ENCODE measurements around the gene HNRNPUL2. TPM values are rescaled to one million over a fixed set of nuclear protein-coding genes. Genes with fewer than 3 reads are reported as not detected.
"Not testable (repeated sequence)": the region's sequence is repeated elsewhere in the genome, so short reads cannot be mapped to it uniquely, and the experiment has no call there.

HNRNPUL2 gene
- total RNA-seq, 4 donors from 2014 or later, result 4.8 to 14.9 (median 11.8) TPM

DNA sequence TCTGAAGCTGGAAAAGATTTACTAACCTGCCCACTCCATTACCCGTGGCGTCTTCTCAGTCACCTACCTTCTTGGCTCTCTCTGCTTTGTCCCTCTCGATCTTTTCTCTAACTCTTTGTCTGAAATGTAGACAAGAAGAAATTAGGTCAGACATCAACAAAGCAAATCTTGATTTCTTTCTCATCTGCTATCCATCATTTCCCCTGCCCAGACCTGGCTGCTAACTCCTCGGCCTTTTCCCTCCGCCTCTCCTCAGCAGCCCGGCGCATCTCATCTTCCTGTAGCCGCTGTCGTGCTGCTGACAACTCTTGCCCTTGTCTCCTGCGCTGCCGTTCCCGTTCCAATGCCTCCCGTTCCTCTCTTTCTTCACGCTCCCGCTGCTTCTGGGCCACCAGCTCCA lies 49.5 kb downstream of the HNRNPUL2 start:
- DNase-seq, result no peak
- intact Hi-C loops (cut with DNase I; ENCODE audit: low total_unique reads) (loop anchor here (2.0 to 5.0 kb wide), 2 partner anchors 25 to 75 kb away; partner anchors contain the start of genes INTS5 and MTA2), in situ Hi-C loops (cut with MboI; ENCODE audit: low sequenced_read_pairs in 4 of 4) (loop anchor here in 2 of 4 donors (25.0 kb wide), 1 partner anchor 290 kb away; no protein-coding TSS in a partner anchor)
- H3K36me3 ChIP-seq, result peaks cover 0 to 36% of the 10 kb centered on the region in 2 donors
- TF ChIP-seq, protein P1, sequence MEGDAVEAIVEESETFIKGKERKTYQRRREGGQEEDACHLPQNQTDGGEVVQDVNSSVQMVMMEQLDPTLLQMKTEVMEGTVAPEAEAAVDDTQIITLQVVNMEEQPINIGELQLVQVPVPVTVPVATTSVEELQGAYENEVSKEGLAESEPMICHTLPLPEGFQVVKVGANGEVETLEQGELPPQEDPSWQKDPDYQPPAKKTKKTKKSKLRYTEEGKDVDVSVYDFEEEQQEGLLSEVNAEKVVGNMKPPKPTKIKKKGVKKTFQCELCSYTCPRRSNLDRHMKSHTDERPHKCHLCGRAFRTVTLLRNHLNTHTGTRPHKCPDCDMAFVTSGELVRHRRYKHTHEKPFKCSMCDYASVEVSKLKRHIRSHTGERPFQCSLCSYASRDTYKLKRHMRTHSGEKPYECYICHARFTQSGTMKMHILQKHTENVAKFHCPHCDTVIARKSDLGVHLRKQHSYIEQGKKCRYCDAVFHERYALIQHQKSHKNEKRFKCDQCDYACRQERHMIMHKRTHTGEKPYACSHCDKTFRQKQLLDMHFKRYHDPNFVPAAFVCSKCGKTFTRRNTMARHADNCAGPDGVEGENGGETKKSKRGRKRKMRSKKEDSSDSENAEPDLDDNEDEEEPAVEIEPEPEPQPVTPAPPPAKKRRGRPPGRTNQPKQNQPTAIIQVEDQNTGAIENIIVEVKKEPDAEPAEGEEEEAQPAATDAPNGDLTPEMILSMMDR (IDR thresholded peaks at IDR 0.05 in 4 of 5, conservative IDR thresholded peaks at IDR 0.05 in 1 of 5), result no peak
- TF ChIP-seq POLR2A (IDR thresholded peaks at IDR 0.05), result no peak
- peak overlapping the region; percentile 91 to 98 (median 93) for H3K4me3 ChIP-seq
- no peaks in the 10 kb centered on the region for H3K27me3 ChIP-seq
- H3K4me1 ChIP-seq, result peaks cover 29 to 53% of the 10 kb centered on the region in 2 donors
- no peak for ATAC-seq
- peak overlapping the region; percentile 88 to 97 (median 94) for H3K27ac ChIP-seq
- no peaks in the 10 kb centered on the region for H3K9me3 ChIP-seq

DNA sequence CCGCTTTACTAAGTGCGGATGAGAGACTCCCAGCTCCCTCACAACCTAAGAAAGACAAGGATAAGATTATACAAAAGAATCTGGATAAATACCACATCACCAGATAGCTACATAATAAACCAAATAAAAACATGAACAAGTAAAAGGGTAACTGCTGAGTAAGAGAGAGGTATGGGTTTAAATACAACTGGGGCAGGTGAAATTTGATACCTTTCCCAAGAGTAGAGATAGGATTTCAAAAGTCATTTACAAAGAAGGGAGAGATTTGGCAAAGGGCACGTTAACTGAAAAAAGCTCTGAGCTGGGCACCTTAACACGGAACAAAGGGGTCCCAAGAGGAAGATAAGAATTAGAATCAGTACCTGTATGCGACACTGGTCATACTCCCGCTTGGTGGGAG lies 50.1 kb downstream of the HNRNPUL2 start:
- no peak for TF ChIP-seq POLR2A (IDR thresholded peaks at IDR 0.05)
- TF ChIP-seq, protein P1 (IDR thresholded peaks at IDR 0.05 in 4 of 5, conservative IDR thresholded peaks at IDR 0.05 in 1 of 5), result no peak
- intact Hi-C loops (cut with DNase I; ENCODE audit: low total_unique reads) (loop anchor here (5.0 kb wide), 1 partner anchor 75 kb away; the partner anchor contains the start of gene MTA2), in situ Hi-C loops (cut with MboI; ENCODE audit: low sequenced_read_pairs in 4 of 4) (loop anchor here in 2 of 4 donors (25.0 kb wide), 1 partner anchor 290 kb away; no protein-coding TSS in a partner anchor)
- DNase-seq (no peak), ATAC-seq (peak; percentile 51 to 53)
- peak overlapping the region; percentile 88 to 97 (median 94) for H3K27ac ChIP-seq
- peaks cover 34 to 58% of the 10 kb centered on the region in 2 donors for H3K4me1 ChIP-seq
- peak overlapping the region; percentile 91 to 98 (median 93) for H3K4me3 ChIP-seq
- peaks cover 0 to 36% of the 10 kb centered on the region in 2 donors for H3K36me3 ChIP-seq
- H3K27me3 ChIP-seq, result no peaks in the 10 kb centered on the region
- no peaks in the 10 kb centered on the region for H3K9me3 ChIP-seq

DNA sequence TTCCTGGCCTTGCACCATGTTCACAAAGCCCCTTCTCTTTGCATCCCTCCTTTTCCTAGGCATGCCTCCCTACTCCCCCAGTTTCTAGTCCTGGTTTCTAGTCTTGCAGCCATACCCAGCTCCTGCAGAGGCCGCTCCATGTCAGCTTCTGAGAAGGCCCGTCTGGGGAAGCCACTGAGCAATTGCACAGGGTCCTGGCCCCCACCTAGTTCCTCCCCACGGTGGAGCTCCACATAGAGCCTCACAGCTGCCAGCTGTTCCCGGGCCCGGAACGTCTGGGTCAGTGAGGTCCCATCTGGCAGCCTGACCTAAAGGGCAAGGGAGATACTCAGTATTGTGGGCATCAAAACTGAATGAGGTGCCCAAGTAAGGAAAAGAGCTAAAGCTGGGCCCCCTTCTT lies 50.6 kb downstream of the HNRNPUL2 start:
- TF ChIP-seq POLR2A (IDR thresholded peaks at IDR 0.05), result no peak
- TF ChIP-seq, protein P1 (IDR thresholded peaks at IDR 0.05 in 4 of 5, conservative IDR thresholded peaks at IDR 0.05 in 1 of 5), result no peak
- peak overlapping the region in 3 of 4 donors; percentile 33 to 94 (median 91) for H3K4me3 ChIP-seq
- in situ Hi-C loops (cut with MboI; ENCODE audit: low sequenced_read_pairs in 4 of 4) (loop anchor here in 2 of 4 donors (25.0 kb wide), 1 partner anchor 289 kb away; no protein-coding TSS in a partner anchor), intact Hi-C loops (cut with DNase I; ENCODE audit: low total_unique reads) (loop anchor here (5.0 kb wide), 1 partner anchor 74 kb away; the partner anchor contains the start of gene MTA2)
- H3K9me3 ChIP-seq, result no peaks in the 10 kb centered on the region
- no peaks in the 10 kb centered on the region for H3K27me3 ChIP-seq
- H3K4me1 ChIP-seq, result peaks cover 35 to 58% of the 10 kb centered on the region in 2 donors
- H3K27ac ChIP-seq, result peak overlapping the region; percentile 88 to 97 (median 94)
- DNase-seq (peak in 1 of 2 donors; percentile 38), ATAC-seq (no peak)
- H3K36me3 ChIP-seq, result peaks cover 0 to 36% of the 10 kb centered on the region in 2 donors

DNA sequence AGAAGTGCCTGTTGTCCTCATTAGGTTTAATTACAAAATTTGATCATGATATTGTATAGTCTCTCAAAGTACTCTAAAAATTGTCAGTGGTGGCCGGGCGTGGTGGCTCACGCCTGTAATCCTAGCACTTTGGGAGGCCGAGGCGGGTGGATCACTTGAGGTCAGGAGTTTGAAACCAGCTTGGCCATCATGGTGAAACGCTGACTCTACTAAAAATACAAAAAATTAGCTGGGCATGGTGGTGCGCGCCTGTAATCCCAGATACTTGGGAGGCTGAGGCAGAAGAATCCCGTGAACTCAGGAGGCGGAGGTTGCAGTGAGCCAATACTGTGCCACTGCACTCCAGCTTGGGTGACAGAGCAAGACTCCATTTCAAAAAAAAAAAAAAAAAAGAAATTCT lies 51.8 kb downstream of the HNRNPUL2 start:
- H3K4me3 ChIP-seq, ATAC-seq, H3K27me3 ChIP-seq, H3K9me3 ChIP-seq, DNase-seq: not testable (repeated sequence)
- Histone ChIP-seq H3K4me1 (peaks cover 41 to 57% of the 10 kb centered on the region in 2 donors), H3K36me3 (peaks cover 0 to 36% of the 10 kb centered on the region in 2 donors), H3K27ac (peak overlapping the region in 1 of 4 donors; percentile 97)
- intact Hi-C loops (cut with DNase I; ENCODE audit: low total_unique reads), result loop anchor here (5.0 kb wide), 1 partner anchor 73 kb away; the partner anchor contains the start of gene MTA2
- in situ Hi-C loops (cut with MboI; ENCODE audit: low sequenced_read_pairs in 4 of 4), result loop anchor here in 2 of 4 donors (25.0 kb wide), 1 partner anchor 288 kb away; no protein-coding TSS in a partner anchor

DNA sequence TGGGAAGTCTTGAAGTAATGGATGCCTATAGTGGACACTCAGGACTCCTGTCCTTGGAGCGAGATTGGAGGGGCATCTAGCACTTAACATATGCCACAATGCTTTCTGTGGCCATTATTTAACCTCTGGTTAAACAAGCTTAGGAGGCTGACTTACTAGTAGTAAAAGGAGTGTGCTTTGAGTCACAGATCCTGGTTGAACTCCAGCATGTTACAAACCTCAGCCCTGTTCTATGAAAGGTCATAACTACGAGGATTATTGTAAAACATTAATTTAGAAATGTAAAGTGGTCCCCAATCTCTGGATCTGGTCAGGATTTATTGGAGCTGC lies 54.1 kb downstream of the HNRNPUL2 start:
- H3K27me3 ChIP-seq, result no peaks in the 10 kb centered on the region
- intact Hi-C loops (cut with DNase I; ENCODE audit: low total_unique reads) (no loop called here), in situ Hi-C loops (cut with MboI; ENCODE audit: low sequenced_read_pairs in 4 of 4) (no loop called here)
- DNase-seq, result no peak
- peaks cover 0 to 36% of the 10 kb centered on the region in 2 donors for H3K36me3 ChIP-seq
- ATAC-seq, result no peak
- TF ChIP-seq POLR2A (IDR thresholded peaks at IDR 0.05), result no peak
- TF ChIP-seq, protein P1 (IDR thresholded peaks at IDR 0.05 in 4 of 5, conservative IDR thresholded peaks at IDR 0.05 in 1 of 5), result no peak
- no peaks in the 10 kb centered on the region for H3K9me3 ChIP-seq
- H3K27ac ChIP-seq, result peak overlapping the region; percentile 78 to 91 (median 88)
- peaks cover 40 to 56% of the 10 kb centered on the region in 2 donors for H3K4me1 ChIP-seq
- H3K4me3 ChIP-seq, result peak overlapping the region in 1 of 4 donors; percentile 83
